GM12864 (cell line): ENCODE measurements around the gene EDN1.
"Not testable (repeated sequence)": the region's sequence is repeated elsewhere in the genome, so short reads cannot be mapped to it uniquely, and the experiment has no call there.

Source experiments
- DNase-seq: peaks from one replicate; pipeline ENCODE4 v3.0.0-alpha.2; 2011; ENCODE audit warnings: low read depth
- H3K4me3 ChIP-seq: 2 replicates; pipeline ENCODE4 v1.5.1; 2011; ENCODE audit warnings: mild to moderate bottlenecking, low read depth, low read length, control low read depth
- TF ChIP-seq, protein P1 (sequence below): IDR thresholded peaks from 2 replicates; pipeline ENCODE4 v1.5.1; 2011; ENCODE audit warnings: low read depth, mild to moderate bottlenecking, moderate library complexity, low read length, control low read depth, inconsistent platforms; ENCODE audit errors: missing control alignments

The EDN1 gene

GRCh38 chr6:12312736-12313135 lies 22.6 kb downstream of the EDN1 start:
- DNase-seq = no peak
- no peak overlapping the region for H3K4me3 ChIP-seq
- TF ChIP-seq, protein P1, sequence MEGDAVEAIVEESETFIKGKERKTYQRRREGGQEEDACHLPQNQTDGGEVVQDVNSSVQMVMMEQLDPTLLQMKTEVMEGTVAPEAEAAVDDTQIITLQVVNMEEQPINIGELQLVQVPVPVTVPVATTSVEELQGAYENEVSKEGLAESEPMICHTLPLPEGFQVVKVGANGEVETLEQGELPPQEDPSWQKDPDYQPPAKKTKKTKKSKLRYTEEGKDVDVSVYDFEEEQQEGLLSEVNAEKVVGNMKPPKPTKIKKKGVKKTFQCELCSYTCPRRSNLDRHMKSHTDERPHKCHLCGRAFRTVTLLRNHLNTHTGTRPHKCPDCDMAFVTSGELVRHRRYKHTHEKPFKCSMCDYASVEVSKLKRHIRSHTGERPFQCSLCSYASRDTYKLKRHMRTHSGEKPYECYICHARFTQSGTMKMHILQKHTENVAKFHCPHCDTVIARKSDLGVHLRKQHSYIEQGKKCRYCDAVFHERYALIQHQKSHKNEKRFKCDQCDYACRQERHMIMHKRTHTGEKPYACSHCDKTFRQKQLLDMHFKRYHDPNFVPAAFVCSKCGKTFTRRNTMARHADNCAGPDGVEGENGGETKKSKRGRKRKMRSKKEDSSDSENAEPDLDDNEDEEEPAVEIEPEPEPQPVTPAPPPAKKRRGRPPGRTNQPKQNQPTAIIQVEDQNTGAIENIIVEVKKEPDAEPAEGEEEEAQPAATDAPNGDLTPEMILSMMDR = no peak

- no peak overlapping the region for H3K4me3 ChIP-seq
- DNase-seq = no peak
- TF ChIP-seq, protein P1 = no peak
These were observed 23.3 kb downstream of the EDN1 start for GRCh38 chr6:12313306-12313991.

- TF ChIP-seq, protein P1 = no peak
- H3K4me3 ChIP-seq = no peak overlapping the region
- DNase-seq = no peak
These were observed 23.9 kb downstream of the EDN1 start for GRCh38 chr6:12313992-12314589.

DNA sequence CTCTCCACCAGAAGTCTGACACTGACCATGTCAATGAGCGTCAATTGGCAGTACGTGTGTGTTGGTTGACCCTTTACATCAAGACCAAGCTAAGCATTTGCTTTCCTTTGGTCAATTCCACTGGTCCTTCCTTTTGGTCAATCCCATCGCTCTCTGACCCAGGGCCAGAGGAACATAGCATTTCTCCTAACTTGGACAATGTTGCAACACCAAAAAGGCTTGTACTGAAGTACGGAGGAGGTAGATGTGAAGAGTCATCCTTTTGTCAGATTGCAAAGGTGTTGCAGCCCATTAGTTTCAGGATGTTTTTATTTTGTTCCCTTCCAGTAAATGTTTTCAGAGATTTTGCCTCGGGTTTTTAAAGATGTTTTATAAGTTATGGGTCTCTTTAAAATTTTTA lies 24.6 kb downstream of the EDN1 start:
- no peak for DNase-seq
- no peak overlapping the region for H3K4me3 ChIP-seq
- TF ChIP-seq, protein P1 = no peak

- DNase-seq = no peak
- TF ChIP-seq, protein P1 = no peak
- H3K4me3 ChIP-seq = no peak overlapping the region
These were observed 25.3 kb downstream of the EDN1 start for GRCh38 chr6:12315292-12316081.

- DNase-seq = no peak
- no peak overlapping the region for H3K4me3 ChIP-seq
- TF ChIP-seq, protein P1 = no peak
These were observed 28.6 kb downstream of the EDN1 start for GRCh38 chr6:12318749-12319148.

DNA sequence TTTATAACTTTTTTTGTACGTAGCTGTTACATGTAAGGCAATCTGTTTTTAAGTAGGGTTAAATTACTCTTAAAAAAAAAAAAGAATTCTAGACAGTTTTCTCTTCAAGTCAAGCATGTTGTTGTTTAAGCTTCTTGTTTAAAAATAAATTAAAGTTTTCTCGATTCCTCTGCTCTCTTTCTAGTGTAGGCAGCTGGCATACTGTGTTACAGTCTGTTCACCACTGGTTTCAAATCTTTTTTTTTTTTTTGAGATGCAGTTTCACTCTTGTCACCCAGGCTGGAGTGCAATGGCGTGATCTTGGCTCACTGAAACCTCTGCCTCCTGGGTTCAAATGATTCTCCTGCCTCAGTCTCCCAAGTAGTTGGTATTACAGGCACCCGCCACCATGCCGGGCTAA lies 29.9 kb downstream of the EDN1 start:
- DNase-seq, H3K4me3 ChIP-seq: not testable (repeated sequence)
